Measurements from ENCODE around the gene KCNH6. TPM values are rescaled to one million over a fixed set of nuclear protein-coding genes. Genes with fewer than 3 reads are reported as not detected.

KCNH6 gene
- polyA plus RNA-seq, 3 donors: not detected

DNA sequence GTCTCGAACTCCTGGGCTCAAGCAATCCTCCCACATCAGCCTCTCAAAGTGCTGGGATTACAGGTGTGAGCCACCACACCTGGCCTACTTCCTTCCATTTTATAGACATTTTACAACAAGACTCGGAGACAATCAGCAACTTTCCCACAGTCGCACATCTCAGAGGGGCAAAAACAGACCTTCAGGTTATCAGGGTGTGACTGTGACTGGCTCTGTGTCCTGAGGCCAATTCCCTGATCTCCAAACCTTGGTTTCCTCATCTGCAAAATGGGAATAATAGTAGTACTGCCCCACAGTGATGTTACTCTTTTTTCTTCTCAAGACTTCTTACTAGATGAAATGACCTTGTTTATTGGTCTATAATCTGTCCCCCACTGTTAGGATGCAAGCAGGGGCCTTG, 10.8 kb upstream of the KCNH6 start:
- Mint-ChIP-seq H3K27ac (no peak overlapping the region), H3K9me3 (no peaks in the 10 kb centered on the region), H3K27me3 (ENCODE audit: low read depth in 3 of 3) (peaks cover 3 to 13% (median 4%) of the 10 kb centered on the region in 3 donors), H3K4me1 (no peaks in the 10 kb centered on the region), H3K36me3 (no peaks in the 10 kb centered on the region), H3K4me3 (no peak overlapping the region)
- no peak for TF ChIP-seq CTCF (IDR thresholded peaks at IDR 0.05)
- H3K27ac ChIP-seq (ENCODE audit: low read depth in 1 of 2, low read length in 2 of 2): no peak overlapping the region
- H3K9ac ChIP-seq (ENCODE audit: insufficient read depth, low read length, poor library complexity, severe bottlenecking): no peak overlapping the region
- intact Hi-C loops (cut with micrococcal nuclease): no loop called here
- 86% methylated on average over 1 of the region's 3 CpGs for WGBS (ENCODE audit: insufficient coverage)
- no peak overlapping the region for H2AFZ ChIP-seq (ENCODE audit: insufficient read depth, low read depth, low read length, poor library complexity, severe bottlenecking)
- no peaks in the 10 kb centered on the region for H3K4me1 ChIP-seq (ENCODE audit: control insufficient read depth in 1 of 2, insufficient read depth in 2 of 2, low read length in 2 of 2)
- no peaks in the 10 kb centered on the region for H3K27me3 ChIP-seq (ENCODE audit: control insufficient read depth in 2 of 2, insufficient read depth in 2 of 2, low read length in 2 of 2)
- no peaks in the 10 kb centered on the region for H4K20me1 ChIP-seq (ENCODE audit: insufficient read depth, low read length)
- no peaks in the 10 kb centered on the region for H3K36me3 ChIP-seq (replicated peaks in 1 of 2; ENCODE audit: control insufficient read depth in 1 of 2, insufficient read depth in 2 of 2, low read length in 2 of 2)
- DNase-seq: no peak
- H3K79me2 ChIP-seq (ENCODE audit: insufficient read depth, low read length): no peaks in the 10 kb centered on the region
- H3K4me2 ChIP-seq (replicated peaks; ENCODE audit: extremely low read depth, low read length, poor library complexity, severe bottlenecking): no peak overlapping the region
- no peak overlapping the region for H3K4me3 ChIP-seq (replicated peaks in 1 of 3; ENCODE audit: low read depth in 2 of 3, low read length in 3 of 3)
- no peaks in the 10 kb centered on the region for H3K9me3 ChIP-seq (replicated peaks in 1 of 2; ENCODE audit: control insufficient read depth in 1 of 2, insufficient read depth in 1 of 2, low read length in 2 of 2)

DNA sequence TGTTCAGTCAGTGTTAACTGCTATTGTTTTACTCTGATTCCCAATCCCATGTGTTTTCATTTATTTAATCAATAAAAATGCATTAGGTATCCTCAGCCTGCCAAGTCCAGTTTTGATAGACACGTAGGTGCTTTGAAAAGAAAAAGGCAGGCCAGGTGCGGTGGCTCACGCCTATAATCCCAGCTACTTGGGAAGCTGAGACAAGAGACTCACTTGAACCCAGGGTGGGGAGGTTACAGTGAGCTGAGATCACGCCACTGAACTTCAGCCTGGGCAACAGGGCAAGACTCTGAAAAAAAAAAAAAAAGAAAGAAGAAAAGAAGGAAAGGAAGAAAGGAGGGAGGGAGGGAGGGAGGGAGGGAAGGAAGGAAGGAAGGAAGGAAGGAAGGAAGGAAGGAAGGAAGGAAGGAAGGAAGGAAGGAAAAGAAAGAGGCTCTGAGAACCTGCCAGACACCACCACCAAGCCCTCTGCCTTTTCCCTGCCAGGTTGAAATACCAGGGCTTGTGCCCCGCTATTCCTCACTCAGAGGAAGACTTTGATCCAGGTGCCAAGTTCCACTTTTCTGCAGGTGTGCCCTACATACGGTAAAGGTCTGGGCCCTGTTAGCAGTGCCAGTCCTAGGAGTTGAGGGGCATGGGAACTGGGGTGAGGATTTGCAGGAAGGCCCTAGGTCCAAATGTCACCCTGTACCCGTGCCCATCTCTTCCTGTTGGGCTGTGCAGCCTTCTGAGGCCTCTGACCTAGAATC, 10.1 kb upstream of the KCNH6 start:
- intact Hi-C loops (cut with micrococcal nuclease): no loop called here
- no peak for DNase-seq
- 91% methylated on average over 6 of the region's 7 CpGs for WGBS (ENCODE audit: insufficient coverage)

More for the DNA sequence above, 10.1 kb upstream of the KCNH6 start:
- Histone ChIP-seq H3K4me3 (replicated peaks in 1 of 3; ENCODE audit: low read depth in 2 of 3, low read length in 3 of 3) (no peak overlapping the region), H2AFZ (ENCODE audit: insufficient read depth, low read depth, low read length, poor library complexity, severe bottlenecking) (no peak overlapping the region), H3K27me3 (ENCODE audit: control insufficient read depth in 2 of 2, insufficient read depth in 2 of 2, low read length in 2 of 2) (no peaks in the 10 kb centered on the region), H3K36me3 (replicated peaks in 1 of 2; ENCODE audit: control insufficient read depth in 1 of 2, insufficient read depth in 2 of 2, low read length in 2 of 2) (no peaks in the 10 kb centered on the region), H3K79me2 (ENCODE audit: insufficient read depth, low read length) (no peaks in the 10 kb centered on the region), H4K20me1 (ENCODE audit: insufficient read depth, low read length) (no peaks in the 10 kb centered on the region), H3K4me1 (ENCODE audit: control insufficient read depth in 1 of 2, insufficient read depth in 2 of 2, low read length in 2 of 2) (no peaks in the 10 kb centered on the region), H3K9ac (ENCODE audit: insufficient read depth, low read length, poor library complexity, severe bottlenecking) (no peak overlapping the region), H3K9me3 (replicated peaks in 1 of 2; ENCODE audit: control insufficient read depth in 1 of 2, insufficient read depth in 1 of 2, low read length in 2 of 2) (no peaks in the 10 kb centered on the region), H3K27ac (ENCODE audit: low read depth in 1 of 2, low read length in 2 of 2) (no peak overlapping the region), H3K4me2 (replicated peaks; ENCODE audit: extremely low read depth, low read length, poor library complexity, severe bottlenecking) (no peak overlapping the region)
- no peaks in the 10 kb centered on the region for H3K4me1 Mint-ChIP-seq
- no peak for TF ChIP-seq CTCF (IDR thresholded peaks at IDR 0.05)
- H3K36me3 Mint-ChIP-seq: no peaks in the 10 kb centered on the region
- H3K27ac Mint-ChIP-seq: no peak overlapping the region
- H3K4me3 Mint-ChIP-seq: no peak overlapping the region
- H3K27me3 Mint-ChIP-seq (ENCODE audit: low read depth in 3 of 3): peaks cover 3 to 14% (median 4%) of the 10 kb centered on the region in 3 donors
- no peaks in the 10 kb centered on the region for H3K9me3 Mint-ChIP-seq

Measured in CD14-positive monocyte (primary cell).